HepG2 (cell line): ENCODE results near the gene CTNND2. TPM values are rescaled to one million over a fixed set of nuclear protein-coding genes. Genes with fewer than 3 reads are reported as not detected.

ENCODE experiments used
- ATAC-seq: fragments of 200-7000 bp; cut with Tn5 transposase; 3 replicates; pipeline ENCODE4 v1.9.1; 2020; ENCODE audit warnings: mild to moderate bottlenecking, moderate library complexity
- BruUV-seq: library from RNA; stranded (reverse); fragments of 400-500 nt; replicated peaks from 2 replicates; lab custom pipeline; 2021; lab: Mats Ljungman, UMichigan
- CTCF ChIA-PET: fragments of 300-600 bp; formaldehyde crosslinking; extraction: SDS; loops from one replicate; lab custom pipeline; 2021; ENCODE audit warnings: low total read pairs, inconsistent platforms, low intra/inter-chr PET ratio; lab: Yijun Ruan, JAX
- POLR2A ChIA-PET: fragments of 350-600 bp; sonication (Branson Sonifier 250); formaldehyde crosslinking; loops from one replicate; lab custom pipeline; 2020; ENCODE audit warnings: antibody characterized with exemption, inconsistent platforms; lab: Yijun Ruan, JAX
- DNase-seq: peaks from one replicate; pipeline ENCODE4 v3.0.0-alpha.2; 2015; ENCODE audit warnings: low spot score
- FAIRE-seq: peaks from 3 replicates; lab custom pipeline; 2011; peaks lifted over from hg19 to GRCh38; lab: Jason Lieb, UNC
- H2AFZ ChIP-seq: one replicate; pipeline ENCODE4 v1.6.1; 2011; ENCODE audit warnings: low read length, inconsistent platforms
- H3K27ac ChIP-seq: fragments of 300-600 bp; 3 replicates; pipeline ENCODE4 v1.8.0; 2011; ENCODE audit warnings: mixed run types, mild to moderate bottlenecking, mixed read lengths, low read length, inconsistent platforms; ENCODE audit not compliant: insufficient read depth; ENCODE audit errors: extremely low read length
- H3K27me3 ChIP-seq, 2 experiments: fragments of 200-600 bp in 1 of 2; 2 replicates in 1 of 2; 3 replicates in 1 of 2; pipeline versions ENCODE4 v1.6.0 to v1.8.0; 2011; ENCODE audit warnings: low read length in 2 of 2, mild to moderate bottlenecking in 2 of 2, moderate library complexity in 2 of 2, inconsistent platforms in 1 of 2; ENCODE audit not compliant: insufficient read depth in 2 of 2, control insufficient read depth in 1 of 2
- H3K36me3 ChIP-seq, 2 experiments: fragments of 200-600 bp in 1 of 2; replicated peaks in 1 of 2; 2 replicates in 1 of 2; 3 replicates in 1 of 2; pipeline versions ENCODE4 v1.5.1 to v1.8.0; 2011; ENCODE audit warnings: low read length in 2 of 2, inconsistent platforms in 1 of 2; ENCODE audit not compliant: insufficient read depth in 2 of 2, control insufficient read depth in 1 of 2
- H3K4me1 ChIP-seq: 2 replicates; pipeline ENCODE4 v1.5.1; 2012; ENCODE audit warnings: low read length, inconsistent platforms; ENCODE audit not compliant: insufficient read depth
- H3K4me2 ChIP-seq: 2 replicates; pipeline ENCODE4 v1.6.0; 2011; ENCODE audit warnings: low read depth, low read length, inconsistent platforms
- H3K4me3 ChIP-seq, 3 experiments: fragments of 200-600 bp in 1 of 3; sonication (generic), shearing (Covaris generic) in 1 of 3; replicated peaks in 1 of 3; 2 replicates each; pipeline ENCODE4 v1.5.1; 2011 to 2016; ENCODE audit warnings: low read length in 3 of 3, inconsistent platforms in 2 of 3, low read depth in 2 of 3, mild to moderate bottlenecking in 2 of 3, control low read depth in 1 of 3, mixed read lengths in 1 of 3; ENCODE audit not compliant: insufficient read depth in 1 of 3
- H3K79me2 ChIP-seq: one replicate; pipeline ENCODE4 v1.6.1; 2011; ENCODE audit warnings: low read length, inconsistent platforms; ENCODE audit not compliant: insufficient read depth
- H3K9ac ChIP-seq: 2 replicates; pipeline ENCODE4 v1.6.0; 2011; ENCODE audit warnings: mild to moderate bottlenecking, low read depth, low read length, inconsistent platforms; ENCODE audit not compliant: insufficient read depth
- H3K9me3 ChIP-seq: 2 replicates; pipeline ENCODE4 v1.5.1; 2012; ENCODE audit warnings: mild to moderate bottlenecking, low read length
- H4K20me1 ChIP-seq: 2 replicates; pipeline ENCODE4 v1.6.0; 2011; ENCODE audit warnings: inconsistent platforms, mild to moderate bottlenecking, low read length, moderate library complexity; ENCODE audit not compliant: insufficient read depth
- ISL2 ChIP-seq: sonication (generic); formaldehyde crosslinking; IDR thresholded peaks from 2 replicates; pipeline ENCODE4 v1.5.0; 2020; ENCODE audit warnings: missing genetic modification reagents
- JUND ChIP-seq: sonication (generic); formaldehyde crosslinking; IDR thresholded peaks from 2 replicates; pipeline ENCODE4 v1.8.0; 2022; ENCODE audit warnings: mild to moderate bottlenecking, missing genetic modification reagents
- MAFG ChIP-seq: sonication (generic); formaldehyde crosslinking; IDR thresholded peaks from 2 replicates; pipeline ENCODE4 v1.5.1; 2020; ENCODE audit warnings: mild to moderate bottlenecking, missing genetic modification reagents
- MLXIP ChIP-seq: sonication (generic); formaldehyde crosslinking; IDR thresholded peaks from 2 replicates; pipeline ENCODE4 v1.9.0; 2021; ENCODE audit warnings: missing genetic modification reagents, borderline replicate concordance
- PRMT3 ChIP-seq: sonication (generic); formaldehyde crosslinking; IDR thresholded peaks from 2 replicates; pipeline ENCODE4 v1.8.1; 2022; ENCODE audit warnings: low read depth, mild to moderate bottlenecking, moderate library complexity, missing genetic modification reagents, borderline replicate concordance
- THYN1 ChIP-seq: sonication (generic); formaldehyde crosslinking; IDR thresholded peaks from 2 replicates; pipeline ENCODE4 v1.8.1; 2023; ENCODE audit warnings: low read depth, mild to moderate bottlenecking, moderate library complexity, missing genetic modification reagents, borderline replicate concordance
- TSC22D2 ChIP-seq: sonication (generic); formaldehyde crosslinking; IDR thresholded peaks from 2 replicates; pipeline ENCODE4 v1.5.1; 2020; ENCODE audit warnings: missing genetic modification reagents, mild to moderate bottlenecking, borderline replicate concordance
- ZIK1 ChIP-seq: sonication (generic); formaldehyde crosslinking; IDR thresholded peaks from 2 replicates; pipeline ENCODE4 v1.5.0; 2020; ENCODE audit warnings: mild to moderate bottlenecking, low read depth, missing genetic modification reagents, borderline replicate concordance
- ZNF17 ChIP-seq: sonication (generic); formaldehyde crosslinking; IDR thresholded peaks from 2 replicates; pipeline ENCODE4 v1.5.0; 2020; ENCODE audit warnings: mild to moderate bottlenecking, missing genetic modification reagents
- ZNF674 ChIP-seq: sonication (generic); formaldehyde crosslinking; IDR thresholded peaks from 2 replicates; pipeline ENCODE4 v1.5.0; 2020; ENCODE audit warnings: low read depth, mild to moderate bottlenecking, missing genetic modification reagents
- WGBS: methylation state at CpG from one replicate; pipeline ENCODE4 v1.1.6; 2017; ENCODE audit warnings: low lambda C conversion rate; 5-methylcytosine and 5-hydroxymethylcytosine counted together
- in situ Hi-C: cut with HindIII; loops from 2 replicates; pipeline ENCODE4 v1.10.0; 2017; ENCODE audit warnings: low pct_unique_long_range_greater_than_20kb; ENCODE audit not compliant: extremely low pct_ligation_motif_present
- intact Hi-C: fragments of 100-400 bp; cut with micrococcal nuclease; formaldehyde crosslinking; loops from one replicate; pipeline ENCODE4 v1.10.0; 2022; ENCODE audit not compliant: unreplicated experiment
- polyA plus RNA-seq, 8 experiments: library from polyadenylated mRNA; depleted of rRNA in 3 of 8; stranded (reverse) in 7 of 8; unstranded in 1 of 8; fragments of >200 nt; fragmentation: Illumina TruSeq in 4 of 8; extraction: Trizol in 4 of 8; gene quantifications; 2 replicates each; pipeline versions ENCODE4 v1.2.1 to v1.2.3, GENCODE V29; 2011 to 2016; ENCODE audit warnings: low read depth in 4 of 8, missing spikeins in 1 of 8, mixed read lengths in 1 of 8; ENCODE audit not compliant: insufficient read depth in 1 of 8
- total RNA-seq, 5 experiments: library from RNA; depleted of rRNA; stranded (reverse); fragments of >200 nt; fragmentation: Illumina TruSeq; extraction: Trizol; gene quantifications; 2 replicates each; pipeline ENCODE4 v1.2.3, GENCODE V29; 2016; ENCODE audit warnings: low read depth in 1 of 5
- TF ChIP-seq, protein P1 (sequence below): sonication (generic); formaldehyde crosslinking; conservative IDR thresholded peaks from 2 replicates; pipeline ENCODE4 v1.4.0; 2020; ENCODE audit warnings: mild to moderate bottlenecking, missing genetic modification reagents, moderate library complexity

The CTNND2 gene
- total and polyA plus RNA-seq, 2 of the 13 experiments (the other 11 are each of a cell fraction or from before 2014, with no cell fraction given), result not detected

DNA sequence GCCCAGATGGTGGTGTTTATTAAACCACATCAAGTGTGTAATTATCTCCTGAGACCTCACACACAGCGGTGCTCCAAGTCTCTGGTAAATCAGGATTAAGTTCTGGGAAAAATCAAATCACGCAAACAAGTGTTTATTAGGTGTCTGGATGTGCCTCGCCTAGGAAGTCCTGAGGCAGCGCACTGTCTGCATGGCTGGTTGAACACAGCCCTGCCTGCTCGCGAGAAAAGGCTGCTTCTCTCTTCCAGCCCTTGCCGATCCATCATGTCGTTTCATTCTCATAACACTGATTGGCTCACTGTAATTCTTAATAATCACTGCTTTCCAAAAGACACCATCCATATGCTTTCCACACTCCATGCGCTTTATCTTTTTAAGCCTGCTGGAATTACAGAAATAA, 913.6 kb downstream of the CTNND2 start (continued):
- TF ChIP-seq, protein P1, sequence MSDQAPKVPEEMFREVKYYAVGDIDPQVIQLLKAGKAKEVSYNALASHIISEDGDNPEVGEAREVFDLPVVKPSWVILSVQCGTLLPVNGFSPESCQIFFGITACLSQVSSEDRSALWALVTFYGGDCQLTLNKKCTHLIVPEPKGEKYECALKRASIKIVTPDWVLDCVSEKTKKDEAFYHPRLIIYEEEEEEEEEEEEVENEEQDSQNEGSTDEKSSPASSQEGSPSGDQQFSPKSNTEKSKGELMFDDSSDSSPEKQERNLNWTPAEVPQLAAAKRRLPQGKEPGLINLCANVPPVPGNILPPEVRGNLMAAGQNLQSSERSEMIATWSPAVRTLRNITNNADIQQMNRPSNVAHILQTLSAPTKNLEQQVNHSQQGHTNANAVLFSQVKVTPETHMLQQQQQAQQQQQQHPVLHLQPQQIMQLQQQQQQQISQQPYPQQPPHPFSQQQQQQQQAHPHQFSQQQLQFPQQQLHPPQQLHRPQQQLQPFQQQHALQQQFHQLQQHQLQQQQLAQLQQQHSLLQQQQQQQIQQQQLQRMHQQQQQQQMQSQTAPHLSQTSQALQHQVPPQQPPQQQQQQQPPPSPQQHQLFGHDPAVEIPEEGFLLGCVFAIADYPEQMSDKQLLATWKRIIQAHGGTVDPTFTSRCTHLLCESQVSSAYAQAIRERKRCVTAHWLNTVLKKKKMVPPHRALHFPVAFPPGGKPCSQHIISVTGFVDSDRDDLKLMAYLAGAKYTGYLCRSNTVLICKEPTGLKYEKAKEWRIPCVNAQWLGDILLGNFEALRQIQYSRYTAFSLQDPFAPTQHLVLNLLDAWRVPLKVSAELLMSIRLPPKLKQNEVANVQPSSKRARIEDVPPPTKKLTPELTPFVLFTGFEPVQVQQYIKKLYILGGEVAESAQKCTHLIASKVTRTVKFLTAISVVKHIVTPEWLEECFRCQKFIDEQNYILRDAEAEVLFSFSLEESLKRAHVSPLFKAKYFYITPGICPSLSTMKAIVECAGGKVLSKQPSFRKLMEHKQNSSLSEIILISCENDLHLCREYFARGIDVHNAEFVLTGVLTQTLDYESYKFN (CRISPR knock-in tag), result no peak
- TF ChIP-seq THYN1 (CRISPR knock-in tag) (no peak), MAFG (CRISPR knock-in tag) (no peak), TSC22D2 (CRISPR knock-in tag) (no peak), JUND (CRISPR knock-in tag) (no peak)

DNA sequence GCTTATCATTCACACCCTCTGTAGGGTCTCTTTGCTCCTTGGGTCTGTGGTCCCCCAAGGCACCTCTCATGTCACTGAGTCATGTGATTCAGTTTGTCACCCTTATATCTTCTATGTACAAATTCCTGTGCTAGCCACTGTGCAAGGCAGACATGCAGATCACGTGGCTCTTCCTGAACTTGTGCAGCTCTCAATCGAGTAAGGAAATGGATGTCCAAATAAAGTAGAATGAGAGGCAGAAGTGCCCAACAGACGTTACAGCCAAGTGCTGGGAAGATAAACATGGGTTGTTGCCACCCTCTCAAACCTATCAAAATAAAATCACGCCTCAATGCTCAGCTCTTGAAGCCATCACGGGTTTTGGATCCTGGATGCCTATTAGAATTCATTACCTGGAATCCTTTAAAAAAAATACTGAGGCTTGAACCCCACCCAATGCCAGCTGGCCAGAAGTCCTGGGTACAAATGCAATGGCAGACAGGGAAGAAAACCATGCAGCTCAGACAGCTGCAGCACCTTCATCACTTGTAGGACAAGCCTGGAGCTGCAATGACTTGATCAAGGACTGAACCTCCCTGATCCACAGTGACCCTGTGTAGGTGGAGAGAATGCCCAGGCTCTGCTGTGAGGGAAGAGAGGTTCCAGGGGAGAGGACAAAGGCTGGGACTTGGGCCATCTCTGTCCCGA, 914.5 kb downstream of the CTNND2 start:
- no peaks in the 10 kb centered on the region for H3K4me1 ChIP-seq
- POLR2A ChIA-PET, result no interaction called here
- H3K36me3 ChIP-seq, result no peaks in the 10 kb centered on the region
- no peak overlapping the region for H3K9ac ChIP-seq
- no peak for ATAC-seq
- WGBS, result 9% methylated on average over 6 of the region's 6 CpGs
- CTCF ChIA-PET, result no interaction called here
- no peak overlapping the region for H3K4me2 ChIP-seq
- H4K20me1 ChIP-seq, result no peaks in the 10 kb centered on the region
- intact Hi-C loops, result loop anchor here (2.0 to 5.0 kb wide), 2 partner anchors 127 to 629 kb away; no protein-coding TSS in a partner anchor
- no peak overlapping the region for H2AFZ ChIP-seq
- peaks cover 1 to 5% of the 10 kb centered on the region in 2 experiments; a peak in 2 of 5 replicates for H3K27me3 ChIP-seq
- no peaks in the 10 kb centered on the region for H3K79me2 ChIP-seq
- FAIRE-seq, result no peak
- no peak overlapping the region for H3K27ac ChIP-seq
- no peaks in the 10 kb centered on the region for H3K9me3 ChIP-seq
- no peak for DNase-seq
- H3K4me3 ChIP-seq, result no peak overlapping the region
- BruUV-seq, result no TSS peak
- no peak for TF ChIP-seq ZIK1 (CRISPR knock-in tag)
- TF ChIP-seq ISL2 (CRISPR knock-in tag), result no peak
- no peak for TF ChIP-seq MLXIP (CRISPR knock-in tag)
- no peak for TF ChIP-seq PRMT3 (CRISPR knock-in tag)
- TF ChIP-seq ZNF17 (CRISPR knock-in tag), result no peak
- no peak for TF ChIP-seq ZNF674 (CRISPR knock-in tag)
- TF ChIP-seq, all 625 proteins: peak for 0
- in situ Hi-C loops, result loop anchor here (5.0 kb wide), 1 partner anchor 193 kb away; no protein-coding TSS in a partner anchor
